HS-27A (cell line): ENCODE data around the gene C16orf92.

Experiments
- DNase-seq: peaks from one replicate; pipeline ENCODE4 v3.0.0-alpha.2; 2012; ENCODE audit warnings: low read depth, missing footprints

The C16orf92 gene

GRCh38 chr16:29989111-29989858, 33.7 kb upstream of the C16orf92 start:
- DNase-seq: no peak

GRCh38 chr16:29990034-29990433, 33.0 kb upstream of the C16orf92 start:
- no peak for DNase-seq

- no peak for DNase-seq
Observed at GRCh38 chr16:29990883-29991570, 32.0 kb upstream of the C16orf92 start.

GRCh38 chr16:29991571-29991904, 31.5 kb upstream of the C16orf92 start:
- no peak for DNase-seq

GRCh38 chr16:29992344-29992967, 30.5 kb upstream of the C16orf92 start:
- DNase-seq: no peak

GRCh38 chr16:29993191-29993902, 29.7 kb upstream of the C16orf92 start:
- DNase-seq: no peak

- DNase-seq: no peak
Observed at GRCh38 chr16:29993903-29994599, 28.9 kb upstream of the C16orf92 start.

- no peak for DNase-seq
Observed at GRCh38 chr16:29994600-29995323, 28.2 kb upstream of the C16orf92 start.

GRCh38 chr16:29995324-29995910, 27.6 kb upstream of the C16orf92 start, which contains the start of gene HIRIP3:
Gene HIRIP3 (minus strand): TSS chr16:29995617. CDS start chr16:29995605, 12 bp downstream.
- peak; percentile 64 for DNase-seq

GRCh38 chr16:29995911-29996765, 26.9 kb upstream of the C16orf92 start, which contains the start of gene INO80E:
Gene INO80E (plus strand): TSS chr16:29996241. CDS start chr16:29996311, 70 bp downstream.
- DNase-seq: peak; percentile 81

- DNase-seq: no peak
Observed at GRCh38 chr16:29996766-29997250, 26.2 kb upstream of the C16orf92 start.

GRCh38 chr16:29999605-30000004, 23.4 kb upstream of the C16orf92 start:
- DNase-seq: no peak

GRCh38 chr16:30000735-30001631, 22.0 kb upstream of the C16orf92 start:
- DNase-seq: no peak

- DNase-seq: no peak
Observed at GRCh38 chr16:30002614-30003346, 20.2 kb upstream of the C16orf92 start.

- DNase-seq: no peak
Observed at GRCh38 chr16:30003670-30004423, 19.2 kb upstream of the C16orf92 start.

GRCh38 chr16:30004424-30004776, 18.6 kb upstream of the C16orf92 start:
- DNase-seq: no peak

- no peak for DNase-seq
Observed at GRCh38 chr16:30004811-30005242, 18.2 kb upstream of the C16orf92 start.
